ENCODE measurements around the gene SLC23A1.

SLC23A1 gene

GRCh38 chr5:139383275-139383992, at the start of gene SLC23A1:
SLC23A1 (minus strand) TSS chr5:139383297; CDS start chr5:139383253, 44 bp downstream.
- no peak; the same call in 2 of the 3 replicates for ATAC-seq
- TF ChIP-seq PATZ1 (CRISPR knock-in tag; IDR thresholded peaks at IDR 0.05; ENCODE audit: borderline replicate concordance) (no peak), CREB5 (CRISPR knock-in tag; IDR thresholded peaks at IDR 0.05; ENCODE audit: low read depth) (no peak), ISL1 (CRISPR knock-in tag; IDR thresholded peaks at IDR 0.05) (no peak), RARB (CRISPR knock-in tag; IDR thresholded peaks at IDR 0.05) (no peak), OSR1 (CRISPR knock-in tag; IDR thresholded peaks at IDR 0.05) (no peak), ZFP3 (CRISPR knock-in tag; IDR thresholded peaks at IDR 0.05) (no peak), ESRRG (CRISPR knock-in tag; IDR thresholded peaks at IDR 0.05) (no peak), BACH2 (CRISPR knock-in tag; IDR thresholded peaks at IDR 0.05; ENCODE audit: borderline replicate concordance) (no peak), ZNF565 (CRISPR knock-in tag; conservative IDR thresholded peaks at IDR 0.05; ENCODE audit: low read depth) (no peak), POU6F1 (CRISPR knock-in tag; IDR thresholded peaks at IDR 0.05; ENCODE audit: borderline replicate concordance, low read depth) (no peak), PPARA (CRISPR knock-in tag; IDR thresholded peaks at IDR 0.05; ENCODE audit: borderline replicate concordance) (no peak)

GRCh38 chr5:139431706-139432105, 48.6 kb upstream of the SLC23A1 start:
- no peak for ATAC-seq
- TF ChIP-seq ZFP3 (CRISPR knock-in tag; IDR thresholded peaks at IDR 0.05) (no peak), GLIS3 (CRISPR knock-in tag; IDR thresholded peaks at IDR 0.05) (no peak), CSDC2 (CRISPR knock-in tag; IDR thresholded peaks at IDR 0.05) (no peak), RARB (CRISPR knock-in tag; IDR thresholded peaks at IDR 0.05) (no peak), OSR1 (CRISPR knock-in tag; IDR thresholded peaks at IDR 0.05) (no peak)

- TF ChIP-seq CREB5 (CRISPR knock-in tag; IDR thresholded peaks at IDR 0.05; ENCODE audit: low read depth), result no peak
- TF ChIP-seq BACH2 (CRISPR knock-in tag; IDR thresholded peaks at IDR 0.05; ENCODE audit: borderline replicate concordance), result no peak
- TF ChIP-seq ESRRG (CRISPR knock-in tag; IDR thresholded peaks at IDR 0.05), result no peak
- TF ChIP-seq POU6F1 (CRISPR knock-in tag; IDR thresholded peaks at IDR 0.05; ENCODE audit: borderline replicate concordance, low read depth), result no peak
- TF ChIP-seq CSDC2 (CRISPR knock-in tag; IDR thresholded peaks at IDR 0.05), result no peak
- no peak for TF ChIP-seq SNAI2 (CRISPR knock-in tag; IDR thresholded peaks at IDR 0.05)
- no peak for TF ChIP-seq ISL1 (CRISPR knock-in tag; IDR thresholded peaks at IDR 0.05)
- no peak for TF ChIP-seq TSHZ2 (CRISPR knock-in tag; IDR thresholded peaks at IDR 0.05)
- no peak for TF ChIP-seq ZFP30 (CRISPR knock-in tag; IDR thresholded peaks at IDR 0.05)
- no peak for TF ChIP-seq TCF4 (CRISPR knock-in tag; IDR thresholded peaks at IDR 0.05; ENCODE audit: borderline replicate concordance)
- TF ChIP-seq CSRNP3 (CRISPR knock-in tag; IDR thresholded peaks at IDR 0.05), result no peak
- TF ChIP-seq ZC3H10 (CRISPR knock-in tag; IDR thresholded peaks at IDR 0.05), result no peak
- ATAC-seq, result no peak
These were observed 46.9 kb upstream of the SLC23A1 start for GRCh38 chr5:139430015-139430414.
